Activated naive CD8-positive, alpha-beta T cell treated with anti-CD3 and anti-CD28 coated beads, Interleukin-2, amount 10 ng/mL, durations not matched to agents 7 days and 5 days (primary cell): Measurements from ENCODE around the gene XXYLT1. TPM values are rescaled to one million over a fixed set of nuclear protein-coding genes. Genes with fewer than 3 reads are reported as not detected.
A peak's percentile ranks its signal among the peaks of the same experiment; 100 is the strongest.

Source experiments
- ATAC-seq: fragments of 150-1000 bp; cut with Tn5 transposase; one replicate; pipeline ENCODE4 v1.10.0; 2021; ENCODE audit warnings: low read depth, moderate library complexity
- POLR2A ChIA-PET: fragments of 350-600 bp; sonication (Branson Sonifier 250); formaldehyde crosslinking; loops from one replicate; lab custom pipeline; 2021; ENCODE audit warnings: antibody characterized with exemption; lab: Charles Lee
- DNase-seq: peaks from one replicate; pipeline ENCODE4 v3.0.0; 2021
- H3K27ac Mint-ChIP-seq: one replicate; pipeline ENCODE4 v1.8.0; 2022; ENCODE audit warnings: mild to moderate bottlenecking, mixed read lengths
- H3K27me3 Mint-ChIP-seq: one replicate; pipeline ENCODE4 v1.8.0; 2022; ENCODE audit warnings: mild to moderate bottlenecking, moderate library complexity, mixed read lengths
- H3K36me3 Mint-ChIP-seq: one replicate; pipeline ENCODE4 v1.8.0; 2021; ENCODE audit warnings: mild to moderate bottlenecking, mixed read lengths
- H3K4me1 Mint-ChIP-seq: one replicate; pipeline ENCODE4 v1.8.0; 2021; ENCODE audit warnings: mixed read lengths
- H3K4me3 Mint-ChIP-seq: one replicate; pipeline ENCODE4 v1.8.0; 2022; ENCODE audit warnings: mild to moderate bottlenecking, moderate library complexity, mixed read lengths
- H3K9me3 Mint-ChIP-seq: one replicate; pipeline ENCODE4 v1.8.0; 2021; ENCODE audit warnings: mixed read lengths
- total RNA-seq, 2 experiments: library from RNA; stranded (reverse); gene quantifications; one replicate each; pipeline ENCODE4 v1.2.3, GENCODE V29; 2021

XXYLT1 gene
- total RNA-seq, 2 experiments from 2014 or later: 6.8 to 8.3 TPM

DNA sequence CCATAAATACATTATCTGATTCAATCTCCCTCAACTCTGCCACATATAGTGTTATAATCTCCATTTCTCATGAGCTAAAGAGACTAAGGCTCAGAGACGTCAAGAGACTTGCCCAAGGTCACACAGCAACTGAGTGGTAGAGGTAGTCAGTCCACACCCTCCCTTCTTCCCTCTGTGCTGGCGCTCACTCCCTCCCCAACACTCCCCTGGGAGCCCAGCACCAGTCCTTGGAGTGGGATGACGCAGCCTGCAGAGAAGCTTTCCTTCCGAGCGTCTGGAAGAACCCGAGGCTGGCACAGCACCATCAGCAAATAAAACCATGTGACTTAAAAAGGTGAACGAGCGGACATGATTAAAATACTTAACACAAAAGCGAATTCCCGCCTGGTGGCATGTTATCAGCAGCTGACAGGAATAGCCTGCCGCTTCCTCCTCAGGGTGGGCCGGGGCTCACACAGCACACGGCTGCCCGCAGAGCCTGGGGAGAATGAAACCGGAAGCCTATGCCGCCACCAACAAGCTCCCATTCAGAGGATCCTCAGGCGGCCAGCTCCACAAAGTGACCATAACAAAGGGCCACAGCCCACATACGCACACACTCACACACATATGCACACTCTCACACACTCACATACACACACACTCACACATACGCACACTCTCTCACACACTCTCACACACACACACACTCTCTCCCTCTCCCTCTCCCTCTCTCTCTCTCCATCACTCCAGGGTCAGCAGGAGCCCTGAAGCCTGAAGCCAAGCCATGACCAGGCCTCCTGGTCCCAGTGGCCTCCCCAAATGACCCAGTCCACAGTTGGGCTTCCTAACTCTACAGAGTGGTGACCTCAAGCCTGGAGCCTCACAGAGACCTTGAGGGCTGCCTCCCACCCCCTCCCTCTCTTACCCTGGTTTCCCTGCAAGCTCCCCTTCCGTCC is 120.5 kb downstream of the XXYLT1 start:
- Mint-ChIP-seq H3K4me1 (peaks cover 36% of the 10 kb centered on the region), H3K27ac (peak overlapping the region; percentile 91), H3K4me3 (peak overlapping the region; percentile 81), H3K27me3 (no peaks in the 10 kb centered on the region), H3K36me3 (peaks cover 3% of the 10 kb centered on the region), H3K9me3 (no peaks in the 10 kb centered on the region)
- peak; percentile 71 for ATAC-seq
- DNase-seq: peak; percentile 38
- POLR2A ChIA-PET: interaction anchor here (0.9 kb wide), 1 partner anchor 110 kb away, joined by 4 read pairs; no protein-coding TSS in a partner anchor

DNA sequence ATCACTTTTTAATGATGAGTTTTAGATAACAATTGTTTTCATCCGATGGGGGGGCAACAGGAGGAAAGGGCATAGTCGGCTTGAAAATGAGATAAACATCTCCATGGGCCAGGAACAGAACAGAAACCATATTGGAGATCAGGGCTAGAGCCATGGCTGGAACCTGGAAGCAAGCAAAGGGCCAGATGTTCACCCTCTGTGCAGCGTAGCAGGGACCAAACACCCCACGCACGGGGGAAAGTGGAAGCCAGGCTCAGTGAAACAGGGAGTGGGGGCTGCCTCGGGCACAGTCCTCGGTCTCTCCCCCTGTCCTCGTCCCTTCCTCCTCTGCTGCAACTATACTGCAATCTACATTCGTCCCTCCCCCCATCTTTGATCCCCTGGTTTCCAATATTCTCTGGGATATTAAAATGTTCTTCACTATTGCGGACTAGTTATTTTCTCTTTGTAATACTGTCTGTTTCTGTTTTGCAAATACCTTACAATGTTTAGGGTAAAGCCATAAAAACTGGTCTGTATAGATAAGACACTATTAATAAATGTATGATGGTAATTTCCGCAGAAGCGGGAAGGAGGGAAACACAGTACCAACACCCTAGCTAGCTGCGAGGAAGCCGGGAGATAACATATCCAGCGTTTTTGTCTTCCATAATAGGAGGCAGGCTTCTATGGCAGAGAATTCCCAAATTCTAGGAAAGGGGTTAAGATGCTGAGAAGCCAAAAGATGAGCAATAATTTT is 121.5 kb downstream of the XXYLT1 start:
- no peaks in the 10 kb centered on the region for H3K9me3 Mint-ChIP-seq
- peaks cover 36% of the 10 kb centered on the region for H3K4me1 Mint-ChIP-seq
- DNase-seq: no peak
- H3K27ac Mint-ChIP-seq: no peak overlapping the region
- no peak overlapping the region for H3K4me3 Mint-ChIP-seq
- no peaks in the 10 kb centered on the region for H3K36me3 Mint-ChIP-seq
- POLR2A ChIA-PET: interaction anchor here (0.9 kb wide), 1 partner anchor 111 kb away, joined by 4 read pairs; no protein-coding TSS in a partner anchor
- no peak for ATAC-seq
- no peaks in the 10 kb centered on the region for H3K27me3 Mint-ChIP-seq

DNA sequence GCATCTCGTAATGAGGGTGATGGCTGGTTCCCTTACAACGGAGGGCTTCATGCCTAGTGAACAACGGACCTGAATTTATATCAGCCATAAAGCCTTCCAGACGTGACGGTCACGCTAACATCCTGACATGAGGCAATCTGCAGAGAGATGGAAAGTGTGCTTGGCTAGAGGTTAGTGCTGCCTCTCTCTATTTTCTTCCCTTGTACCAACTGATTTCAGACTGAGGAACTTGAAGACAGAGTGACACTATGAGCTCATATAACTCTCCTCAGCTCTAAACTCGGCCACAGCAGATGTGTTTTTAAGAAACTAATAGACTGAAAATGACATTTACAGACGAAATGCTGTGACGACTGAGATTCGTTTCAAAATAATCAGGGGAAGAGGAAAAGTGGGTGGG is 122.4 kb downstream of the XXYLT1 start:
- Mint-ChIP-seq H3K9me3 (no peaks in the 10 kb centered on the region), H3K27me3 (no peaks in the 10 kb centered on the region), H3K4me3 (peak overlapping the region; percentile 86), H3K36me3 (no peaks in the 10 kb centered on the region), H3K4me1 (peaks cover 35% of the 10 kb centered on the region), H3K27ac (peak overlapping the region; percentile 81)
- ATAC-seq (no peak), DNase-seq (no peak)
- POLR2A ChIA-PET: no interaction called here

DNA sequence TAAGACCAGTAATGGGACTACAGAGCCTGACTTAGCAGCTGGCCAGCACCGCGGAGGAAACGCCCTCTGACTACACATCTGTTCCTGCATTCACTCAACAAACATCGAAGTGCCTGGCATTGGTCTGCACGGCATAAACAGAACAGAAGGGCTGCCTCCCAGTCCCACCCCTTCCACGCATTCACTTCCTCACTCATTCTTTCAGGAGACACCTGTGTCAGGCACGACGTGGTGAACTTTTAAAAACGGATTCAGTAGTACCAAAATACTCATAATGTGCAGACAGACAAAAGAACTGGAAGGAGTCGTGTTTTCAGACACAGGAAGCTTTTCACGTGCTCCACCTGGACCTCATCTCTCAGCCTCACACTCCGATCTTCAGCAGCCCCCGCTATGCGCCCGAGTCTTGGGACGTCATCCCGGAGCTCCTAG is 123.3 kb downstream of the XXYLT1 start:
- H3K9me3 Mint-ChIP-seq: peaks cover 3% of the 10 kb centered on the region
- ATAC-seq (peak; percentile 74), DNase-seq (peak; percentile 43)
- no peaks in the 10 kb centered on the region for H3K27me3 Mint-ChIP-seq
- peaks cover 35% of the 10 kb centered on the region for H3K4me1 Mint-ChIP-seq
- POLR2A ChIA-PET: no interaction called here
- peak overlapping the region; percentile 81 for H3K27ac Mint-ChIP-seq
- H3K36me3 Mint-ChIP-seq: peaks cover 3% of the 10 kb centered on the region
- peak overlapping the region; percentile 86 for H3K4me3 Mint-ChIP-seq

DNA sequence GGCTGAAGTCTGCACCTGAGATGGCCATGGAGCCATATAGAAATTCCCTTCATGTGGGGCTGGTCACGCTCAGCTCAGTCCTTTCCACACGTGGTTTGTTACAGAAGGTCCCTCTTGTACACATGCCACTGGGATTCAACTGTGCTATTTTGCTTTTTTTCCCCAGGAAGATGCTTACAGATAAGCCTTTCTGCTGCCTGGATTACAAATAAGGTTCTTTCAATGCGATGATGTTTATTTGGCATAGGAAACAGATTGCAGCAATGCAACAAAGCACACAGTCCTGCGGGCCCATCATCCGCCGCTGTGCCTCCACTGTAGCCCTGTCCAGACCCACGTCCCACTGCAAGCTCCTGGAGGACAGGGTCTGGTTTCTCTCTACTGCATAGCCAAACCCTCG is 124.8 kb downstream of the XXYLT1 start:
- POLR2A ChIA-PET: no interaction called here
- Mint-ChIP-seq H3K4me1 (peaks cover 35% of the 10 kb centered on the region), H3K36me3 (peaks cover 8% of the 10 kb centered on the region), H3K27ac (no peak overlapping the region), H3K4me3 (no peak overlapping the region), H3K9me3 (peaks cover 11% of the 10 kb centered on the region), H3K27me3 (no peaks in the 10 kb centered on the region)
- no peak for DNase-seq
- ATAC-seq: no peak

DNA sequence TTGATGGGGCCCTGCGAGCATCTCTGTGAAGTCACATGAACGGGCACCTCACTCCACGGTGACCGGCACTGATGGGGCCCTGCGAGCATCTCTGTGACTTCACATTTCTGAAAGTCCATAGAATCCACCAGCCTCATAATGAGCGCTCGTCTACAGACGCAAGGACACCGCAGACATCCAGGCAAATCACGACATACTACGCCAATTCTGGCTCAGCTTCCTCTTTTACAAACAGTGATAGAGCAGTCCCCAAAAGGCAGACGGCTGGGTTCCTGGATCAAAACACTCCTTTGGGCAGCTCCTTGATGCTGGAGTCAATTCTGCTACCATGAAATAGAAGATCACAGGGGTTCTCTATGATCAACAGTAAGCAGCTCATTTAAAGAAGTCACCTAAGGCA is 125.4 kb downstream of the XXYLT1 start:
- no peak for ATAC-seq
- Mint-ChIP-seq H3K9me3 (peaks cover 15% of the 10 kb centered on the region), H3K27ac (no peak overlapping the region), H3K36me3 (peaks cover 12% of the 10 kb centered on the region), H3K4me1 (peaks cover 33% of the 10 kb centered on the region), H3K27me3 (no peaks in the 10 kb centered on the region), H3K4me3 (no peak overlapping the region)
- DNase-seq: no peak
- POLR2A ChIA-PET: no interaction called here

DNA sequence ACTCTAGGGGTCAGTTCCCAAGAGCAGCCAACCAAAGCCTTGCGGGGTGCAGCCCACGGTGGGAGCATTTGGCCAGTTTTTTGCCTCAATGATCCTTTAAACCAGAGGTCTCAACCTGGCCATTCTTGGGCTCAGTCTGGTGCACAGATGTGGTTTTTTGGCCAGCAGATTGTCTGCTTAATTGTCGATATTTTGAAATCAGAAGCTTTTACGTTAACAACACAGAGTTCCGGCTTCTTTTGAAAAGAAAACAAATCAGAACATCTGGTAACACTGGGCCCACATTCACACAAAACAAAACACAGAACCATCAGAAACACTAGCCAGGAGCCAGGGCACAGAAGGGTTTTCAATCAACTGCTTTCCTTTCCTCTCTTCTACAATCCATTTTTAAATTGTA is 127.7 kb downstream of the XXYLT1 start:
- H3K36me3 Mint-ChIP-seq: peaks cover 20% of the 10 kb centered on the region
- H3K9me3 Mint-ChIP-seq: peaks cover 21% of the 10 kb centered on the region
- H3K27ac Mint-ChIP-seq: no peak overlapping the region
- no peak for DNase-seq
- POLR2A ChIA-PET: no interaction called here
- peaks cover 14% of the 10 kb centered on the region for H3K4me1 Mint-ChIP-seq
- no peak overlapping the region for H3K4me3 Mint-ChIP-seq
- ATAC-seq: no peak
- no peaks in the 10 kb centered on the region for H3K27me3 Mint-ChIP-seq

DNA sequence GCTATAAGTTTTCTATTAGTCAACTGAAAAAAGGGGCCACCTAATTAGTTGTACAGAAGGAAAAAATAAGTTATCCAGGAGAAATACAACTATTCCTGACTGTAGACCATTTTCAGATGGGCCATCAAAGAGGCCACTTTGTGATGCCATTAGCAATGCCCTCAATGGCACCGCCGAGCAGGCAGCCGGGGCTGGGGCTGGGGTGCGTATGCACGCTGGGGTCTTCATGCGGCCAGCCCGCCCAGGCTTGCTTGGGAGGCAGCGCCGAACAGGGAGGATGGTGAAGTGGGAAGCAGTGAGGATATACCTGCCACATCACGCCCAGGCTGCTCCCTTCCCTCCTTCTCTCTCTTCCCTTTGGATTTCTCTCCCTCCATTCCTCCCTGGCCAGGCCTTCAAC is 128.4 kb downstream of the XXYLT1 start:
- DNase-seq: no peak
- ATAC-seq: no peak
- peaks cover 7% of the 10 kb centered on the region for H3K4me1 Mint-ChIP-seq
- POLR2A ChIA-PET: no interaction called here
- H3K9me3 Mint-ChIP-seq: peaks cover 21% of the 10 kb centered on the region
- no peaks in the 10 kb centered on the region for H3K27me3 Mint-ChIP-seq
- no peak overlapping the region for H3K4me3 Mint-ChIP-seq
- peaks cover 20% of the 10 kb centered on the region for H3K36me3 Mint-ChIP-seq
- H3K27ac Mint-ChIP-seq: no peak overlapping the region

DNA sequence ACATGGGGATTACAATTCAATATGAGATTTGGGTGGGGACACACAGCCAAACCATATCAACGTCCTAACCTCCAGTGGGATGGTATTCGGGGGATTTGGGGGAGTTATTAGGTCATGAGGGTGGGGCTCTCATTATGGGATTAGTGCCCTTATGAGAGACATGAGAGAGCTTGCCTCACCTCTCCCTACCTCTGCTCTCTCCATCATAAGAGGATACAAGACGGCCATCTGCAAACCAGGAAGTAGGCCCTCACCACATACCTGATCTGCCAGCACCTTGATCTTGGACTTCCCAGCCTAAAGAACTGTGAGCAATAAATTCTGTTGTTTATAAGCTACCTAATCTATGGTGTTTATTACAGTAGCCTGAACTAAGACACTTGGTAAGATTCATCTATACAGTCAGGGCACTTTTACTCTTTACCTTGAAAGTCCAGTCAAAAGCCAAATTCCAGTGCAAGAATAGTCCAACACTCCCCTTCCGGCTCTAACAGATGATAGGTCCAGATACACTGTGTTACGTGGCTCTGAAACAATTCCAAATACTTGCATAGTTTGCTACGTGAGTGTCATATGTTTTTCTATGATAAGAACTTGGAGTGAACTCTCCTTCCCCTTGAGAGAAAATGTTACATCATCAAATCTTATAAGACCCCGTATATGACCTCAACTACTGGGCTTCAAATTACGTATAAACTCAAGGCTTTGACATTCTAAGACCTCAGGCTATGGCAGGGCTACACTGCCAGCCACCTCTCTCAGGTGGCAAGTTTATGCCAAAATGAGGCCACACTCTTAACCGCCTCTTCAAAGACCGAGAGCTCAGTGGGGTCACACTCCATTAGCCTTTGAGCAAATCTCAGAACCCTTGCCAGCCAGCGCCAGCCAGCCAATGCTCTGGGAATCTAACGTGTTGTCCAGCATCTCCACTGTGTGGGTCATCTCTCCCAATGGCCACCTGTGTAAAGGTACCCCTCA is 129.9 kb downstream of the XXYLT1 start:
- Mint-ChIP-seq H3K27ac (no peak overlapping the region), H3K4me3 (no peak overlapping the region), H3K27me3 (no peaks in the 10 kb centered on the region), H3K9me3 (peaks cover 21% of the 10 kb centered on the region), H3K36me3 (peaks cover 20% of the 10 kb centered on the region), H3K4me1 (peaks cover 7% of the 10 kb centered on the region)
- POLR2A ChIA-PET: no interaction called here
- no peak for DNase-seq
- no peak for ATAC-seq

DNA sequence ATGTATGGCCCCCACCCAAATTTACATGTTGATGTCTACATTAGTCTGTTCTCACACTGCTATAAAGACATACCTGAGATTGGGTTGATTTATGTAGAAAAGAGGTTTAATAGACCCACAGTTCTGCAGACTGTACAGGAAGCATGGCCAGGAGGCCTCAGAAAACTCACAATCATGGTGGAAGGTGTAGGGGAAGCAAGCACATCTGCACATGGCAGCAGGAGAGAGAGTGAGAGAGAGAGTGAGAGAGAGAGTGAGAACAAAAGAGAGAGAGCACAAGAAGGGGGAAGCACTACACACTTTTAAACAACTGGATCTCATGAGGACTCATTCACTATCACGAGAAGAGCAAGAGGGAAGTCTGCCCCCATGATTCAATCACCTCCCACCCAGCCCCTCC is 130.5 kb downstream of the XXYLT1 start:
- POLR2A ChIA-PET: no interaction called here
- no peak for DNase-seq
- Mint-ChIP-seq H3K36me3 (peaks cover 20% of the 10 kb centered on the region), H3K4me3 (no peak overlapping the region), H3K27ac (no peak overlapping the region), H3K4me1 (peaks cover 6% of the 10 kb centered on the region), H3K27me3 (no peaks in the 10 kb centered on the region), H3K9me3 (peaks cover 21% of the 10 kb centered on the region)
- ATAC-seq: no peak

DNA sequence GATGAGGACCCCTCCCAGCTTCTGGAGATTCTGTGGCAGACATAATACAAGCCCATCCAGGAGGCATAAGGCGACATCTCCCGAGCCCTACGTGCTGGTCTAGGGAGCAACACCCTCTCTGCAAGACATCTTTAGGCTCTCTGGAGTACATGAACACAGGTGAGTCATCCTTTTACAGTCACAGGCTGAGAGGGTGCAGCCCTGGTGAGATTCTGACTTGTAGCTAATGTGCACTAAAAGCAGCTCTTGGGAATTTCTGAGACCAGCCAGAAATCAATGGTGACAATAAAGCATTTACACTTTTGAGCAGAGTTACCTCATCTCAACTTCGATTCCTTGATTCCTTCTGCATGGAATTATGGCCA is 131.1 kb downstream of the XXYLT1 start:
- Mint-ChIP-seq H3K4me1 (peaks cover 4% of the 10 kb centered on the region), H3K9me3 (peaks cover 21% of the 10 kb centered on the region), H3K27ac (no peak overlapping the region), H3K27me3 (no peaks in the 10 kb centered on the region), H3K36me3 (peaks cover 20% of the 10 kb centered on the region), H3K4me3 (no peak overlapping the region)
- POLR2A ChIA-PET: no interaction called here
- DNase-seq (no peak), ATAC-seq (no peak)

DNA sequence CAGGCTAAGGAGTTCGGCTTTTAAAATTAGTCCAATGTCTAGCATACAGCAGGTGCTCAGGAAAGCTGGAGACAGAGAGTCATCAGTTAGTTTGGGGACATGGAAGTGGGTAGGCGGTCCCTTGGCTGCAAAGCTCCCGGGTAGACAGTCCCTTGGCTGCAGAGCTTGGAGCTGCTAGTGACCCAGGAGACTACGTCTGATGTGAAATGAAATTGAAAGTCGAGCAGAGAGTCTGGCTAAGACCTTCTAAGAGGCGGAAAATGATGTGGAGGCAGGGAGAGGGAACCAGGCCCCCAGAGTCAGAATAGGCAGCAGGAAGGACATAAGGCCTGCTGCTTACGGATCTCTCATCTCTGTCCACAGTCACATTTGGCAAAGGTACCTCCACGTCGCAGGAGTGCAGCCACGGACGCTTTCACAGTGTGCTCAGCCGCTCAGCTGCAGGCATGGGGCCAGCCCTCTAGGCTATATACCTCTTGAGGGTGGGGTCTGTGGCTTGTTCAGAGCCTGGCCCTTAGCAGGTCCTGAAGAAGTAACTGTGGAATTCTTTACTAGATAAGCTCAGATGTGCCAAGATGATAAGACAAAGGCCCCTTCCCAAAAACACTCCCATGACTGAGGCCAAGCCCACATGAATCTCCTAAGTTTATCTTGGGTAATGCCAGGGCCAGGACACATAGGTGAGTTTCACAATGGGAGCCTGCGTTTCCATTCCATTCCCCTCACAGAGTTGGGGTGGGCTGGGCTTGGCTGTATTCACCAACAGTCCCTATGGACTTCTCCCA is 131.7 kb downstream of the XXYLT1 start:
- POLR2A ChIA-PET: no interaction called here
- Mint-ChIP-seq H3K9me3 (peaks cover 21% of the 10 kb centered on the region), H3K27me3 (no peaks in the 10 kb centered on the region), H3K36me3 (peaks cover 20% of the 10 kb centered on the region), H3K4me3 (no peak overlapping the region), H3K4me1 (no peaks in the 10 kb centered on the region), H3K27ac (no peak overlapping the region)
- DNase-seq: no peak
- ATAC-seq: no peak
